LNCaP clone FGC (cell line): Measurements from ENCODE around the gene CLCNKB.

ENCODE experiments used
- DNase-seq: peaks from one replicate; pipeline ENCODE4 v3.0.0-alpha.2; 2011; ENCODE audit warnings: low read depth
- H3K4me3 ChIP-seq: 2 replicates; pipeline ENCODE4 v1.5.1; 2011; ENCODE audit warnings: mild to moderate bottlenecking, low read depth, low read length, control low read depth
- TF ChIP-seq, protein P1 (sequence below): IDR thresholded peaks from 2 replicates; pipeline ENCODE4 v1.5.1; 2012; ENCODE audit warnings: mild to moderate bottlenecking; ENCODE audit not compliant: control insufficient read depth, insufficient read depth; ENCODE audit errors: extremely low read depth

Gene CLCNKB

DNA sequence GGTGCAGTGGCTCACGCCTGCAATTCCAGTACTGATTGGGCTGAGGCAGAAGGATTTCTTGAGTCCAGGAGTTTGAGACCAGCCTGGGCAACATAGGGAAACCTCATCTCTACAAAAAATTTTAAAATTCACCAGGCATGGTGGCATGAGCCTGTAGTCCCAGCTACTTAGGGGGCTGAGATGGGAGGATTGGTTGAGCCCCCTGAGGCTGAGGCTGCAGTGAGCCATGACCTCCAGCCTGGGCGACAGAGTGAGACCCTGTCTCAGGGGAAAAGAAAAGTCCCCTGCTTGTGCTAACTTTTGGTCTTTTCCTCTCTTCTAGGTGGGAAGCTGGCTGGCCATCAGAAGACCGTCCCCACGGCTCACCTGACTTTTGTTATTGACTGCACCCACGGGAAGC, 38.0 kb upstream of the CLCNKB start:
- no peak for DNase-seq
- TF ChIP-seq, protein P1, sequence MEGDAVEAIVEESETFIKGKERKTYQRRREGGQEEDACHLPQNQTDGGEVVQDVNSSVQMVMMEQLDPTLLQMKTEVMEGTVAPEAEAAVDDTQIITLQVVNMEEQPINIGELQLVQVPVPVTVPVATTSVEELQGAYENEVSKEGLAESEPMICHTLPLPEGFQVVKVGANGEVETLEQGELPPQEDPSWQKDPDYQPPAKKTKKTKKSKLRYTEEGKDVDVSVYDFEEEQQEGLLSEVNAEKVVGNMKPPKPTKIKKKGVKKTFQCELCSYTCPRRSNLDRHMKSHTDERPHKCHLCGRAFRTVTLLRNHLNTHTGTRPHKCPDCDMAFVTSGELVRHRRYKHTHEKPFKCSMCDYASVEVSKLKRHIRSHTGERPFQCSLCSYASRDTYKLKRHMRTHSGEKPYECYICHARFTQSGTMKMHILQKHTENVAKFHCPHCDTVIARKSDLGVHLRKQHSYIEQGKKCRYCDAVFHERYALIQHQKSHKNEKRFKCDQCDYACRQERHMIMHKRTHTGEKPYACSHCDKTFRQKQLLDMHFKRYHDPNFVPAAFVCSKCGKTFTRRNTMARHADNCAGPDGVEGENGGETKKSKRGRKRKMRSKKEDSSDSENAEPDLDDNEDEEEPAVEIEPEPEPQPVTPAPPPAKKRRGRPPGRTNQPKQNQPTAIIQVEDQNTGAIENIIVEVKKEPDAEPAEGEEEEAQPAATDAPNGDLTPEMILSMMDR: no peak
- H3K4me3 ChIP-seq: no peak overlapping the region

DNA sequence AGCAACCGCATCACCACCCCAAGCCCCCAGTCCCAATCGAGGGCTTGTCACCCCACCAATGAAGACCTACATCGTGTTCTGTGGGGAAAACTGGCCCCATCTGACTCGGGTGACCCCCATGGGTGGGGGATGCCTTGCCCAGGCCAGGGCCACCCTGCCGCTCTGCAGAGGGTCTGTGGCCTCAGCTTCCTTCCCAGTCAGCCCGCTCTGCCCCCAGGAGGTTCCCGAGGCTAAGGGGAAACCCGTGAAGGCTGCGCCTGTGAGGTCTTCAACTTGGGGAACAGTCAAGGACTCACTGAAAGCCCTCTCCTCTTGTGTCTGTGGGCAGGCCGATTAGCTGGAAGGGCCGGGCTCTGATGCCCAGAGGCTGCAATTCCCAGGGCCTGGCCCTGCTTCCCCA, 37.6 kb upstream of the CLCNKB start:
- H3K4me3 ChIP-seq: no peak overlapping the region
- TF ChIP-seq, protein P1: no peak
- DNase-seq: no peak

DNA sequence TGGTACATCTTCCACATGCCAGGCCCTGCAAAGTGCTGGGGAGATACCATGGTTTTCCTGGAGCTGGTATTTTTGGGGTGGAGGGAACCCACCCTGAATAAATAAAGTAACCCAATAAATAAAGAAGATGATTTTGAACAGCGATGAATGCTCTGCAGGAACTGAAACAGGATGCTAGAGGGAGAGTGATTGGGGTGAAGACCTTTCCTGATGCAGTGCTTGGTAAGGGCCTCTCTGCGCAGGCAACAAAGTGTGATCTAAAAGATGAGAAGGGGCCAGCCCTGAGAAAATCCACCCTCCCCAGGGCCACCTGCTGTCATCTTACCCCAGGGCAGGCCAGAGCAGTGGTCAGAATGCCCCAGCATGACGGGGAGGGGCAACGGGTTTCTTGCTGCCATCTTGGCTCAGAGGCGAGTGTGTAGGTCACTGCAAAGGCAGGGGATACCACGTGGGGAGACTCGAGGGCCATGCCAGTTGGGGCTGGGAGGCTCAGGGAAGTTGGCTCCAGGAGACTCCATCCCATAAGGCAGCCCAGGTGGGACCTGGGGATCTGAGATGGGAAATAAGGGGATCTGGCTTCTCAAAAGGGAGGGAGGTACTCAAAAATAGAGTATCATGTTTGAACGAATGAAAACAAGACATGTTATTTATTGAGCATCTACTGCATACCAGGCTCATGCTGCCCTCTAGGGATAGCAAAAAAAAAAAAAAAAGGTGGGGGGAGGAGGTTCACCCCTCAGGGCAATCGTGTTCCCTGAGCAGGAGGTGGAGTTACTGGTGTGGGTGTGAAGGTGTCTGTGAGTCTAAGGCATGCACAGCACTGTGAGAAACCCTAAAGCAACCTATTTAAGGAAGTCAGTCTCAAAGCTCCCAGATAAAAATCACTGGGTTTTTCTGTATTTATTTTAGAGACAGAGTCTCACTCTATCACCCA, 36.8 kb upstream of the CLCNKB start:
- H3K4me3 ChIP-seq: no peak overlapping the region
- TF ChIP-seq, protein P1: no peak
- DNase-seq: no peak

DNA sequence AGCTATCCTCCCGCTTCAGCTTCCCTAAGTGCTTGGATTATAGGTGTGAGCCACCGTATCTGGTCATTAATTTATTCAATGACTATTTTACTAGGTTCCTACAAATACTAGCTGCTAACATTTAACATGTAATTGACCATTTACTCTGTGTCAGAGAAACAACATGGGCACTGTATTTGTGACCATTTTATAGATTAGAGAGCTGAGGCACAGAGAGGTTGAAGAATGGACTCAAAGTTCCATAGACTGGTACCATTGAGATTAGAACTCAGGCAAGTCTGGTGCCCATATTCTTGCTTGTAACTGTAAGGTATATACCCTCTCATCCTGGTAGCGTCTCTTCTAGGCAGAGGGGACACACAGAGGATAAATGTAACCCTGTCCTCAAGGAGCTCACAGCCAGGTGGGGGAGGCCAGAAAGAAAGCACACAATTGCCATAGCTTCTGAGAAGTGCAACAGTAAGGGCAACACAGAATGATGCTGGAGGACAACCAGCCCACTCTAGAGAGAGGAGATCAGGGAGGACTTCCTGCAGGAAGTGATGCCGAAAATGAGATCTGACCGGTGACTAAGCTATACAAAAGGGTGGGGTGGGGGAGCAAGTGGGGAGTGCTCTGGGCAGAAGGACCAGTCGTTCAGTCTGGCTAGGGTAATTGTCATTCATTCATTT, 35.8 kb upstream of the CLCNKB start:
- H3K4me3 ChIP-seq: no peak overlapping the region
- TF ChIP-seq, protein P1: no peak
- DNase-seq: no peak

DNA sequence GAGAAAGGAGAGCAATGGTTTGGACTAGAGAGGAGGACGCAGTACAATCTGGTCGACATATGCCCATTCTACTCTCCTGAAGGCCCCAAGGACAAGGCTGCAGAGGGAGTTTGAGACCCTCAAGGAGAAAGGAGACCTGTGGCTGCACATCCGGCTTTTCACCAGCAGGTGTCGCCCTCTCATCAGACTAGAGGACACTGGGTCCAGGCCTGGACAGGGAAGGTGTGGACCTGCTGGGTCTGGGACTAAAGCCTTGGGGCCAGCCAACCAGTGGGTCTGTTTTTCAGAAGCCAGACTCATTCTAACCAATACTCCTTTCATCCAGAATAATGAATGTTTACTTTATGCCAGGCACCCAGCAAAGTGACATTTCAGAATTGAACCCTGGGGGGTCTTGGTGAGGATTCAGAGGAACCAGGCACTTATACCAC, 34.5 kb upstream of the CLCNKB start:
- TF ChIP-seq, protein P1: peak; percentile 75
- no peak overlapping the region for H3K4me3 ChIP-seq
- no peak for DNase-seq

DNA sequence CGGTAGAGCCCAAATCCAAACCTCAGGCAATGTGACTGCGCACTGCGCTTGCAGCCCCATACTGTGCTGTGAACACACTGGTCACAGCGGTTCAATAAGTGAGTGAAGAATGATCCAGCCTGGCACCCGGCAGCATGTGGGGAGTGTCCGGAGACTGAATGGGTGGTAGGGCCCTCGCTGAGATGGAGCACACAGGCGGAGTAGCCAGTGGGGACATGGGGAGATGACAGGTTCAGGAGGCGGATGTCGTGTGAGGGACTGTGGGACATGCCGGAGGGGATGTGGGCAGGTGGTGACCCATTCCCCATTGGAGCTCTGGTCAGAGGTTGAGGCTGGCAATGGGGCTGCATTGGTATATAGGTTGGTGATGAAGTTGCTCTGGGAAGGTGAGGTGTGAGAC, 33.9 kb upstream of the CLCNKB start:
- H3K4me3 ChIP-seq: no peak overlapping the region
- TF ChIP-seq, protein P1: no peak
- DNase-seq: no peak

DNA sequence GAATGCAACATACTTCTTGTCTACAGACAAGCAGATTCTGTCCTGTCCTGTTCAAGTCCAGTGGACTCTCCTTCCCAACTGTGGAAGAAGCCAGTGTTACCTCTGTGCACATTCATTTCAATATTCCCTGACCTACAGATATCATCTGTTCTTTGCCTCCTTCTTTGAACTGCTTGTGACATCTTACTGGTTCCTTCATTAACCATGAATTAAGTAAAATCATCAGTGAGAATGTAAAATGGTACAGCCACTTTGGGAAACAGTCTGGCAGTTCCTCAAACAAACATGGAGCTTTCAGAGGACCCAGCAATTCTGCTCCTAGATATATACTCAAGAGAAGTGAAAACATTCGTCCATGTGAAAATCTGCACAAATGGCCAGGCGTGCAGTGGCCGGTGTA, 32.7 kb upstream of the CLCNKB start:
- DNase-seq: no peak
- TF ChIP-seq, protein P1: no peak

More for the DNA sequence above, 32.7 kb upstream of the CLCNKB start:
- no peak overlapping the region for H3K4me3 ChIP-seq
